Choroid plexus epithelial cell (primary cell): Measurements from ENCODE around the gene LOXL1.
"Not testable (repeated sequence)": the region's sequence is repeated elsewhere in the genome, so short reads cannot be mapped to it uniquely, and the experiment has no call there.

Experiments
- DNase-seq: peaks from one replicate; pipeline ENCODE4 v3.0.0-alpha.2; 2010; ENCODE audit warnings: low read depth
- H3K4me3 ChIP-seq: 2 replicates; pipeline ENCODE4 v1.5.1; 2011; ENCODE audit warnings: low read depth, mild to moderate bottlenecking, control low read depth, low read length, moderate library complexity
- TF ChIP-seq, protein P1 (sequence below): conservative IDR thresholded peaks from 2 replicates; pipeline ENCODE4 v1.5.1; 2011; ENCODE audit warnings: low read depth, mild to moderate bottlenecking, control low read depth, inconsistent platforms, low read length, moderate library complexity

Gene LOXL1

DNA sequence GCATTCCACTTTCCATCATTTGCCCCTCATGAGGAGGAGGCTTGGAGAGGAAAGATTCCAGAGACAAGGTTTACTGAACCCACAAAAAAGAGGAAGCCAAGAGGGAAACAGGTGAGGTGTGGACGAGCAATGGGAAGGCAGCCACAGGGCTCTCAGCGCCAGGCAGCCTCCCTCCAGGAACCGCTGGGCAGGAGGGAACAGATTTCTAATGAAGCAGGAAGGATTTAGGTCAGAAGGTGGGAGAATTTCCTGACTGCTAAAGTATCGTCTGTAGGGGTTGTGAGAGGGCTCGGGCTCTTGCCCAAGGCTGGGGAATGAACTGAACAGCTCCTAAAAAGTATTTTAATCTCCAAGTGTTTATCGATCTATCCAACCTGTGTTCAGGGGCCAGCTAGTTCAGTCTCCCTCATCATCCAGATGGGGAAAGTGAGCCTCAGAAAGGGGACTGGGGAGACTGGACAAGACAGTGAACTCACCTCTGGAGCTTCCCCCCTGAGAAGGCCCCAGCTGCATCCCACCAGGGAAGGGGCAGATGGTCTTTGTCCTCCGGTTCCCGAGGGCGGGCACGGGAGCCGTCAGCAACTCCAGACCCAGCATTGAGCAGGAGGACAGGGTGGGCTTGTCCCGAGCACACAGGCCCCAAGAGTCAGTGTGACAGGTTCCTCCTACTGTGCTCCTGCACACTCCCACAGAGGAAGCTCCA, 10.5 kb downstream of the LOXL1 start:
- no peak for DNase-seq
- TF ChIP-seq, protein P1, sequence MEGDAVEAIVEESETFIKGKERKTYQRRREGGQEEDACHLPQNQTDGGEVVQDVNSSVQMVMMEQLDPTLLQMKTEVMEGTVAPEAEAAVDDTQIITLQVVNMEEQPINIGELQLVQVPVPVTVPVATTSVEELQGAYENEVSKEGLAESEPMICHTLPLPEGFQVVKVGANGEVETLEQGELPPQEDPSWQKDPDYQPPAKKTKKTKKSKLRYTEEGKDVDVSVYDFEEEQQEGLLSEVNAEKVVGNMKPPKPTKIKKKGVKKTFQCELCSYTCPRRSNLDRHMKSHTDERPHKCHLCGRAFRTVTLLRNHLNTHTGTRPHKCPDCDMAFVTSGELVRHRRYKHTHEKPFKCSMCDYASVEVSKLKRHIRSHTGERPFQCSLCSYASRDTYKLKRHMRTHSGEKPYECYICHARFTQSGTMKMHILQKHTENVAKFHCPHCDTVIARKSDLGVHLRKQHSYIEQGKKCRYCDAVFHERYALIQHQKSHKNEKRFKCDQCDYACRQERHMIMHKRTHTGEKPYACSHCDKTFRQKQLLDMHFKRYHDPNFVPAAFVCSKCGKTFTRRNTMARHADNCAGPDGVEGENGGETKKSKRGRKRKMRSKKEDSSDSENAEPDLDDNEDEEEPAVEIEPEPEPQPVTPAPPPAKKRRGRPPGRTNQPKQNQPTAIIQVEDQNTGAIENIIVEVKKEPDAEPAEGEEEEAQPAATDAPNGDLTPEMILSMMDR = no peak
- H3K4me3 ChIP-seq = no peak overlapping the region

DNA sequence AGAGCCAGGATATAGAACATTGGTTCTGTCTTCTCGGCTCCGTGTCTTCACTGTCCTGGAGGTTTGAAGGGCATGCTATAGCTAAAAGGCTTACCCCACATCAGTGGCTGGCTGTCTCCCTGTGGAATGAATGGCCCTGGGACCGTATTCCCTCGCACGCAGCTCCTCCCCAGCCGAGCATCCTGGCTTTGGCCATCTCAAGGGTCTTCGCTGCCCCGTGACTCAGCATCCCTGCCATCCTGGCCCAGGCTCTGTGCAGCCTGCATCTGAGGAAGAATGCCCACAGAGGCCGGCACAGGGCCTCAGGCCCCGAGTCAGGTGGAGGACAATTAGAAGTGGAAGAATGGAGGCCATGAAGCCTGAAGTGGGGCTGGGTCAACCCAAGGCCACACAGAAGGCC, 11.0 kb downstream of the LOXL1 start:
- no peak overlapping the region for H3K4me3 ChIP-seq
- no peak for DNase-seq
- TF ChIP-seq, protein P1 = no peak

DNA sequence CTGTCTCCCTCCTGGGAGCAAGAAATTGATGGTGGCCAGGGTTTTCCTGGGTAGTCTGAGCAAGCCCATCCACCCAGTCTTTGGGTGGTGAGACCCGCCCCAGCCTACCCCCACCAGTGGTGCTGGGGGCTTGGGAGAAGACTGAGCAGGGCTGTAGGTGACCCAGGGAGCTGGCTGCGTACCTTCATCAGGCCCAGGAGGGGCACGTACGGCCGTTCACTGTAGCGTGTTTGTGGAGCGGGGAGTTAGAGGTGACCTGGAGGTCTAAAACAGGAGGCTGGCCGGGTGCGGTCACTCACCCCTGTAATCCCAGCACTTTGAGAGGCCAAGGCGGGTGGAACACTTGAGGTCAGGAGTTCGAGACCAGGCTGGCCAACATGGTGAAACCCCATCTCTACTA, 11.5 kb downstream of the LOXL1 start:
- no peak for DNase-seq
- TF ChIP-seq, protein P1 = no peak
- no peak overlapping the region for H3K4me3 ChIP-seq

DNA sequence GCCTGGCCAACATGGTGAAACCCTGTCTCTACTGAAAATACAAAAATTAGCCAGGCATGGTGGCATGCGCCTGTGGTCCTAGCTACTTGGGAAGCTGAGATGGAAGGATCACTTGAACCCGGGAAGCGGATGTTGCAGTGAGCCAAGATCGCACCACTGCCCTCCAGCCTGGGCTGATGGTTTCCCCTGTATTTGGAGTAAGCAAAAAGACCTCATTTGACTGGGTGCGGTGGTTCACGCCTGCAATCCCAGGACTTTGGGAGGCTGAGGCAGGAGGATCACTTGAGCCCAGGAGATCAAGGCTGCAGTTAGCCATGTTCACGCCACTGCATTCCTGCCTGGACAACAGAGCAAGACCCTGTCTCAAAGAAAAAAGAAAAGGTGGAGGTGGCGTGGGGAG, 12.3 kb downstream of the LOXL1 start:
- DNase-seq, H3K4me3 ChIP-seq: not testable (repeated sequence)

DNA sequence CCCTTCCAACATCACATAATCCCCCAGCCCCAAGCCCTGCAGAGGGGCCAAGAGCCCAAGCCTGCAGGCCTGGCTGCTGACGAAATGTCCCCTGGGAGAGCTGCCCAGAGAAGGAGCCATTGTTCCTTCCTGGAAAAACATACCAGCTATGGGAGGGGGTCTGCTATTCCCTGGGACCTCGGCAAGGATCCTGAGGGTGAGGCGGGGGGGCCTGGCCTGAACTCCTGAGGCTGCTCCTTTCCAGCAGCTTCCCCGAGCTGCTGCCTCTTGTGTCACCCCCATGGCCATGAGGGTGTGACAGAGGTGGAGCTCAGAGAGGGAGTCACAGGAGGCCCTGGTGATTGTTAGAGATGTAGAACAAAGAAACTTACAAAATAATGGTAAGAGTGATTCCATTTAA, 12.9 kb downstream of the LOXL1 start:
- TF ChIP-seq, protein P1 = no peak
- no peak for DNase-seq

DNA sequence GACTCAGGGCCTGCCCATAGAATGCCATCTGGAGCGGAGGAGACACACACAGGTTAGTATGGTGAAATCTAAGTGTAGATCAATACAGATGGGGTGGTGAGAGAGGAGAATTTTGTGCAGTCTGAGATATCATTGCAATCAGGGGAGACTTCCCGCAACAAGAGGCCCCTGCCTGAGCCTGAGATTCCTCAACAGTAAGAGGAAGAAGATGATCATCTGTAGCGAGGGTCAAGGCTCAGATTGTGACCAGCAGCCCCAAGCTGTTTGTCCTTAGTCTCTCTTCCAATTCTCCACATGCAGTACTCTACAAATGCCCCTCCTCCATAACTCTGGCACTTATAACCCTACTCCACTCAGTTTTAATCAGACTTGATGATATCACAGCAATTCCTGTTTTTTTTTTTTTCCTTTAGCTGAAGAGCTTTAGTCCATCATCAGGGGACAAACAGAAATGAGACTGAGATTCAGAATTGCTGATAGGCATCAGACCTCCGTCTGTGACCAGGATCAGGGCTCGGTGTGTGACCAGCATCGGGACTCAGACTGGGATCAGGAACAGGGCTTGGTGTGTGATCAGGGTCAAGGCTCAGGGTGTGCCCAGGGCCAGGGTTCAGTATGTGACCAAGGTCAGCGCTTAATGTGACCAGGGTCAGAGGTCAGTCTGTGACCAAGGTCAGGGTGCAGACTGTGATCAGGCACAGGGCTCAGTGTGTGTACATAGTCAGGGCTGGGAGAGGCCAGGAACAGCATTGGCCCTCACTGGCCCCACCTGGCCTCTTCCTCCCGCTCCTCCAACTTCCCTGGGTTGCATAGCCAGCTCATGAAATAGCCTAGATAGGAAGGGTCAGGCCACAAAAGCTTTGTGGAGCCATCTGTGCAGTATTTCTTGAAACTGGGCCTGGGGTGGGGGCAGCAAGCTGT, 14.1 kb downstream of the LOXL1 start:
- no peak overlapping the region for H3K4me3 ChIP-seq
- TF ChIP-seq, protein P1 = no peak
- no peak for DNase-seq

More for the DNA sequence above, 12.9 kb downstream of the LOXL1 start:
- no peak overlapping the region for H3K4me3 ChIP-seq

DNA sequence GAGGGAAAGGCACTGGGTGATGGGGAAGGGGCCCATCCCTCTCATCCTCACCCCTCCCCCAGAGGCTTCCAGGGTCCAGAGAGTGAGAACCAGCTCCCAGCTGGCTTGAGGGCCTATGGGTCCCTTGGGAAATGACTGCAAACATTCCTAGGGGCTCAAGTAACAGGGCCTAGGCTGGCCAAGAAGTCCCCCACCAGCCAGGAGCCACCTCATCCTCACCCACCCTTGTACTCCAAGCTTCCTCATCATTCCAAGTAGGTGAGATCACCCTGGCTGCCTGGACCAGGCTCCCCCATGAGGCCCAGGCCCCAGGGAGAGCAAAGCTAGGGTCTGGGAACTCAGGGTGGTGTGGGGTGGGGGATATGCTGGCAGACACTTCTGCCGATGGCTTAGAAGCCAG, 14.8 kb downstream of the LOXL1 start:
- DNase-seq = peak; percentile 91
- H3K4me3 ChIP-seq = no peak overlapping the region
- TF ChIP-seq, protein P1 = no peak
